Activated CD4-positive, alpha-beta T cell treated with anti-CD3 and anti-CD28 coated beads, Interleukin-10, Interleukin-2, amounts not matched to agents 100 ng/mL and 50 ng/mL, durations not matched to agents 16 hours and 8 hours (primary cell): Measurements from ENCODE around the gene MBD3.
"Not testable (repeated sequence)": the region's sequence is repeated elsewhere in the genome, so short reads cannot be mapped to it uniquely, and the experiment has no call there.

Experiments used
- DNase-seq: peaks from one replicate; pipeline ENCODE4 v3.0.0-alpha.2; 2020

MBD3 gene

DNA sequence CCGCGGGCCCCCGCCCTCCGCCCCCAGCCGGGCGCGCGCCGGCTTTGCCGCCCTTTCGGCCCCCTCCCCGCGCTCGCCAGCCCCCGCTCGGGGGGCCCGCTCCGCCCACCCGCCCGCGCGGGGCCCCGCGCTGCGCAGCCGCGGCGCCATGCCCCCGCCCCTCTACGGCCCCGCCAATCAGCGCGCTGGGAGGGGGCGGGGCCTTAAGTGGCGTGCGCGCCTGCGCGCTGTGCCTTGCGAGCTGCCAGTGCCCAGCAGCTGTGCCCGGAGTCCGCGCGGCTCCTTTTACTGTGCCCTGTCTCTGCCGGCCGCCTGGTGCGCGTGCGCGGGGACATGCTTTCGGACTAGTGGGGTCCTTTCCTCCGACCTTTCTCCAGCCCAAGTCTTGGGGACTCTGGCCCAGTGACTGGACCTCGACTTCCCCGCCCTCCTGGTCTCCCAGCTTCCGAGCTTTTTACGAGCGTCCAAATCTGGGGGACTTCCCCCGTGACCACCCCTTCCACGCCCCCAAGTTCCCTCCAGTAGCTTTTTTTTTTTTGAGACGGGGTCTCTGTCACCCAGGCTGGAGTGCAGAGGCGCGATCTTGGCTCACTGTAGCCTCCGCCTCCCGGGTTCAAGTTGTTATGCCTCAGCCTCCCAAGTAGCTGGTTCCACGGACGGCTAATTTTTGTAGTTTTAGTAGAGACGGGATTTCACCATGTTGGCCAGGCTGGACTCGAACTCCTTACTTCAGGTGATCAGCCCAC lies at the start of gene MBD3:
Gene MBD3, minus strand, starts transcription at position 111 of the 746 bp plus-strand sequence. CDS start 234 bp downstream, outside the sequence.
- peak; percentile 94 for DNase-seq

DNA sequence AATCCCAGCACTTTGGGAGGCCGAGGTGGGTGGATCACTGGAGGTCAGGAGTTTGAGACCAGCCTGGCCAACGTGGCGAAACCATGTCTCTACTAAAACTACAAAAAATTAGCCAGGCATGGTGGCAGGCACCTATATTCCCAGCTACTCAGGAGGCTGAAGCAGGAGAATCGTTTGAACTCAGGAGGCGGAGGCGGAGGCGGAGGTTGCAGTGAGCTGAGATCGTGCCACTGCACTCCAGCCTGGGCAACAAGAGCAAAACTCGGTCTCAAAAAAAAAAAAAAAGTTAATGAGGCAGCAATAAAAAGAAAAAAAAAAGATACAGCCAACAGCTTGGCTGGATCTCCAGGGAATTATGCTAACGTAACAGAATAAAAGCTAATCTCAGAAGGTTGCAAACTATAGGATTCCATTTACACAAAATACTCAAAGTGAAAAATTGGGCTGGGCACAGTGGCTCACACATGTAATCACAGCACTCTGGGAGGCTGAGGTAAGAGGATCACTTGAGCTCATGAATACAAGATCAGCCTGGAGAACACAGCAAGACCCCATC lies 48.3 kb upstream of the MBD3 start:
- DNase-seq, result not testable (repeated sequence)

- DNase-seq, result no peak
Observed at GRCh38 chr19:1636325-1637236, 43.9 kb upstream of the MBD3 start.

- no peak for DNase-seq
Observed at GRCh38 chr19:1634938-1635243, 42.2 kb upstream of the MBD3 start.

GRCh38 chr19:1634242-1634937 lies 41.7 kb upstream of the MBD3 start:
- DNase-seq, result no peak

DNA sequence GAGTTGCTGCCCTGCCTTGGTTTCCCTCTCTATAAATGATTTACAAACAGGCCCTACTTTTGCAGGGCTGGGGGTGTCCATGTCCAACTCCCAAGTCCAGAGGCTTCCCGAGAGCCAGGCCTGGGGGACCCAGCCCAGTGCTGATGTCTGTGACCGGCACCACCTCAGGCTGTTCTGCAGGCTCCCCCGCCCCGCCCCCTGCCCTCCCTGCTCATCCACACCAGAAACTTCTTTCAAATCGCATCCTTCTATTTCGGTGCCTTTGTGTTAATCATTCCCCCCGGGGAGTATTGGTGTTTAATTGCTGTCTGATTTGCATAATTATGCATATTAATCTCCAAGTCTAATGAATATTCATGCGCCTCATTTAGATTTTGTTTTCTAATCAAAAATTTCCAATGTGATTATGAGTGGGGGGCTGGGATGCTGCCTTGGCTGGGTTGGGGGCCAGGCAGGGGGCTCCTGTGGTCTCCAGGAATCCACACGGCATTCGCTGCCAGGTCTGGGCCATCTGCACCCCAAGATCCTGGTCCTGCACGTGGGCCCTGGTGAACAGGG lies 40.7 kb upstream of the MBD3 start:
- no peak for DNase-seq

DNA sequence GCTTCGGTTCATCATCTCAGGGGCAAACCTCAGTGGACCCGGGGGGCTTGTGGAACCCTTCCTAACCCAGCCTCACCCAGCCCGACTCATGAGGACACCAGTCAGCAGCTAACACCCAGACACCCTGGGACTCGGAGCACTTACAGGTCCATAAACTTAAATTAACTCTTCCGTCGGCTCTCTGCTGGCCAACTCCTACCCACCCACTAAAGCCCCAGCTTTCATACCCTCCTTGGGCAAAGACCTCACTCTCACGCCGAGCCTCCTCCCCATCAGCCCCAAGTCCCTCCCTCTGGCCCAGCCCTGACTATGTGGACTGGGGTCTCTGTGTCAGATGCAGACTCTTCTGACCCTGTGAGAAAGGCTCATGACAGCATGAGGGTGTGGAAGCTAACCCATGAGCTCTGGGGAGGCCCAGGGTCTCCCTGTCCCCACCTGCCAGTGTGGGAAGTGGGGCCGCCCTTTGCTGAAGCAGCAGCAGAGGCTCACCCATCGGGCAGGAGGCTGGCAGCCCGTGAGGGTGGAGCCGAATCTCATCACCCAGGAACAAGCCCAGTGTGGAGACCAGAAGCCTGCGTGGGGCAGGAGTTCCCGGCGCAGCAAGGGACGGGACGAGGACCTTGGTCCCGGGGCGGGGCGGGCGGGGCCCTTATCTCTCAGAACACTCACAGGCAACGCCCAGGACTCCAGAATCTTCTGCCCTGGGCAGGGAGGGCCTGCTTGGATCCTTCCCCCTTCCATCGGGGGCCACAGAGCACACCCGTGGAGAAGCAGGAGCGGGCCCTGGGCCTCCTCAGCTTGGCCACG lies 40.0 kb upstream of the MBD3 start:
- DNase-seq, result no peak

- DNase-seq, result no peak
Observed at GRCh38 chr19:1631557-1632100, 39.0 kb upstream of the MBD3 start.

DNA sequence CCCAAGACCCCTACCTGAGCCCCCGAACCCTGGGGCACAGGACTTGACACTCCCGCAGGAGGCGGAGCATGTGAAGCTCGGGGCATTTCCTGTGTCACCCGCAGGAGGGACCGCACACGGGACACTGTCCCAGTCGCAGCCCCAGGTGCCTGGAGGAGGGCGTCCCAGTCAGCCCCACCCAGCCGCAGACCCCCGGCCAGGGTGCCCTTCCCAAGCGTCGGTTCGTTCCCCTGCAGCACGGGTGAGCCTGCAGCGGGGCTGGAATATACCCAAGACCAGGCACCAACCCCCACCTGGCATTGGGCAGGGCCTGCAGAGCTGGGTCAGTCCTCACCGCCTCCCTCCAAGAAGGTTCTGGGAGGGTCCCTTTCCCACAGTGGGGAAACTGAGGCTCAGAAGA lies 38.1 kb upstream of the MBD3 start:
- no peak for DNase-seq

- no peak for DNase-seq
Observed at GRCh38 chr19:1630012-1630411, 37.3 kb upstream of the MBD3 start.

DNA sequence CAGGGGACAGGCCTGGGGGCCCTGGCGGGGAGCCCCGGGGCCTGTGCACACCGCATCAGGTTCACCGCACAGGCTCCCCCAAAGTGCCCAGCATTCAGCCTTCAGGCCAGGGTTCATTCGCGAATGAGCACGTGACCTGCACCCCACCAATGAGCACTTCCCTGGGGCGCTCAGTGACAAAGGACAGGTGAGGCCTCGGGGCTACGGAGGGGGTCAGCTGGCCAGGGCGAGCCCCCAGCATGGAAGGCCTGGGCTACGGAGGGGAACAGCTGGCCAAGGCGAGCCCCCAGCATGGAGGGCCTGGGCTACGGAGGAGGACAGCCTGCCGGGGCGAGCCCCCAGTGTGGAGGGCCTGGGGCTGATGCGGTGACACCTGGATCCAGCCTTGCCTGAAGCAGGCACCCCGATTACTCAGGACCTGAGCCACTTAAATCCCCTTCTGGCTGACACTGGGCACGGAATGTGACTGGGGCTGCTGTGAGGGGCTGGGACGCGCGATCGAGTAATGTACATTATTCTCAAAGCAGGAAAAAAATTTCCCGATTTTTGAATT lies 36.7 kb upstream of the MBD3 start:
- DNase-seq, result no peak

GRCh38 chr19:1627194-1627593 lies 34.5 kb upstream of the MBD3 start:
- DNase-seq, result no peak

DNA sequence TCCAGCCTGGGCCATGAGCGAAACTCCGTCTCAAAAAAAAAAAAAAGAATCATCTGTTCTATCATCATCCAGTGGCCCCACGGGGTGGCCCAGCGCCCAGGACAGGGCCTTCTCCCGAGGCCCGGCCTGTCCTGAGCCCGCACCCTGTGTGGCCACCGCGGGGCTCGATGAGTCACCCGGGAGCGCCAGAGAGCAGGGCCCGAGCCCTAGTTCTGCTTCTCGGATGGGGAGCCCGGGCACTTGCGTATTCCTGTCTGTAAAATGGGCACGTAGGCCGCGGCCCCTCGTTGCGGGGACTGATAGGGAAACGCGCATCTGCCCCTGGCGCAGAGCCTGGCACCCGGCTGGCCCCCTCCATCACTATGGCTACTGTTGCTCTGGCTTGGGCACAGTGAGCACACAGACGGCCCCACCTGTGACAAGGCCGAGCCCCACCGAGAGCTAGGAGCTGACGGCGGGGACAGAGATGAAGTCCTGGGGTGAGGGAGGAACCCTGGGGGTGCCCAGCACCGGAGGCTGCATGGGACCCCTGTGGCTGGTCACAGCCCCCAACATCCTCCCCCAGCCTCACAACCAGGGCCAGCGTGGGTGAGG lies 33.8 kb upstream of the MBD3 start:
- no peak for DNase-seq

DNA sequence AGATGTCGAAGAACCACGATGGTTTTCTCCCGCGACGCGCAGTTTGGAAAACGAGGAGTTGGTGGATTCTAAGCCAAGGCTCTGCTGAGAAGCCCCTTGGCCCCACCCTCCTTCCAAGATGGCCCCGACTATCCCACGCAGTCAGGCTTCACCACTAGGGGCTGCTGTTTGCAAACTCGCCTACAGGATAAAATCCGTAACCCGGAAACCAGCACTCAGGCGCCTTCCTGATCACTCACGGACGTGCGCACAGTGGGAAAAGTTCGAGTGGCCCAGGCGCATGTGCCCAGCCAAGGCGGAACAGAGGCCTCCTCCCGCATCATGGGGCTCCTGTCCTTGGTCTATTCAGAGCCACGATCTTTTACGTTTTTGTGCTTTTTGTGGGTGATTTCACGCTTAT lies 31.8 kb upstream of the MBD3 start:
- DNase-seq, result peak; percentile 52

DNA sequence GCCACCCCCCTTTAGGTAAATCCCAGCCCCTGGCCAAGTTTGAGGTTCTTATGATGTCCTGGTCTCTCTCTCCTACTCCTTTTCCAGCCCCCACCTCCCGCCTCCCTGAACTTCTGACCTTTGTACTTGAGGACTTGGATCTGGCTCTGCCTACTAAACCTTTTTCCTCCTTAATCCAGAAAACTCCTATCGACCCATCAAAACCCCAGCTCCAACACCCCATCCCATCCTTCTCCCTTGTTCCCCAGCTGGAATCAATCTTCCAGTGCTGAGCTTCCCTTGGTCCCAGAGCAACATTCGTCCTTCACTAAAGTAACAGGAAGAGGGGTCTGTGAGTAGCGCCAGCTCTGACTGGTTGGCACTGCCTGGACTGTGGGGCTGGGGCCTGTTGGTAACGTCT lies 29.9 kb upstream of the MBD3 start:
- DNase-seq, result no peak

DNA sequence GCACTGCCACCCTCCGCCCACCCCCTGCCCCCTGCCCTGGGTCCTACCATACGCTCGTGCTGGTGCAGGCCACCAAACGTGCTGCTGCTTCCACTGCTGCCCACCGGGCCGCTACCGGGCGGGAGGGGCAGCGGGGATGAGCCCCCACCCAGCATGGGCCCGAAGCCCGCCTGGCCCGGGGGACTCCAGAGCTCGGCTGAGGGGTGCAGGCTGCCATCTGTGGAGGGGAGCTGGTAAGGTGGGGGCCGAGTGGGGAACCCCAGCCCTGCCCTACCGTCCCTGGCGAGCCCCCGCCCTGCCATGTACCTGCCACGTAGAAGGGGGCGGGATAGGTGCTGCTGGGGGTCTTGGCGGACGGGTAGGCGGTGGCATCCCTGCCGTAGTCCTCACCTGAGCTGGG lies 29.3 kb upstream of the MBD3 start:
- no peak for DNase-seq

DNA sequence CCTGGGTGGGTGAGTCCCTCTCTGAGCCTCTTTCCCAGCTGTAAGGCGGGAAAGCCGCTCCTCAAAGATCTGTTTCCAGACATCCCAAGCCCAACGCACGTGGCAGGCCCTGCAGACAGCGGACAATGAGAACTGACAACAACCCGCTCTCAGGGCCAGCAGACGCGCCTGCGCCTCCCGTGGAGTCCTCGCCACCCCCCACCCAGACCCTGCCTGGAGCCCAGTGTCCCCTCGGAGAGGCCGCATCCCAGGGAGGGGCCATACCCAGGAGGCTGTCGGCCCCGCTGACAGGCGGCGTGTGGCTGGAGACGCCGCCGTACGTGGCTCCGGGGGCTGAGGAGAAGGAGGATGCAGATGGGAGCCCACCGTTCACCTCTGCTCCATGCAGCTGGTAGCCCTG lies 28.9 kb upstream of the MBD3 start:
- DNase-seq, result no peak

DNA sequence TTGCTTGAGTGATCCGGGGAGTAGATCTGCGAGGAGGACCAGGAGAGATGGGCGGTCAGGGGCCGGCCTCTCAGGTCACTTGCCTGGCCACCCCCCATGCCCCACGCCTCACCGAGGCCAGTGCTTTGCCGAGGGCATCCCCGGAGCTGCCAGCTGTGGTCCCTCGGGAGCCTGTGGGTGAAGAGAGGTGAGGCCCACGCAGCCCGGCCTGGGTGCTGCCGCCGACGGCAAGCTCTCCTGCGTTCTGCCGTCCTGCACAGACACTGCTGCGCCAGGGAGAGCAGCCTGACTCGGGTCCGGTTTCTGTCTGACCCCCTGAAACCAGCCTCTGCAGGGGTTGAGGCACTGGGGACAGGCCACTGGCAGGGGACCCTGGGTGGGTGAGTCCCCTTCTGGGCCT lies 28.4 kb upstream of the MBD3 start:
- DNase-seq, result no peak

DNA sequence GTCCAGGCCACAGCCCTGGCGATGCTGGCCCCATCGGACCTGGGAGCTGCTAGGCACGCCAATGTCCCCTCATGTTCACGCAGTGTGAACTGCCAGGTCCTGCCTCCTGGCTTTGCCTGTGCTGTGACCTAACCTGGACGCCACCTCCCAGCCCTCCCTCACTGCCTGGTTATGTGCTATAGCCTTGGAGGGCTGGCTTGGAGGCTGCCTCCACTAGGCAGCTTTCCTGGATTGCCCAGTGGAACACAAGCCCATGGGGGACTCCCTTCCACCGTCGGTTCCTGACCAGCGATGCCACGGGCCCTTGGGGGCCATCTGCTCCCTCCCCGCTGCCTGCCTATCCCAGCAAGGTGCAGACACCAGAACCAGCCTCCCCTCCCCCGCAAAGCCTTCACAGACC lies 27.8 kb upstream of the MBD3 start:
- DNase-seq, result no peak

GRCh38 chr19:1619703-1620102 lies 27.0 kb upstream of the MBD3 start:
- DNase-seq, result no peak

DNA sequence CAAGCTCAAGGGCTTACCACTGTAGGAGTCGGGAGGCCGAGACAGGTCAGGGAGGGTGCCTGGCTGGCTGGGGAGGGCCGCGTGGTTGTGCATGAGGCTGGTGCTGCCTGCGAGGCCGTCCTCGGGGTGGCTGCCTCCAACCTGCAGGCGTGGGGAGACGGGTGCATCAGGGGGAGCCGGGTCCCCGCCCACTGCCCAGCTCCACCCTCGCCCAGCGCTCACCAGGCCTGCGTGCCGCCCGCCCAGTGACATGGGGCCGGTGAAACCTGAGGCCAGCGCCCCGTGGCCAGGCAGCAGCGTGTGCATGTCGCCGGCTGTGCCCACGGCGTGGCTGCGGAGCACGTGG lies 26.4 kb upstream of the MBD3 start:
- DNase-seq, result no peak
